AG08395 (cell line): Measurements from ENCODE around the gene COASY.

Experiments used
- DNase-seq: peaks from one replicate; pipeline ENCODE4 v3.0.0; 2012; ENCODE audit warnings: mixed read lengths, low spot score

COASY gene

GRCh38 chr17:42613699-42614295 lies 51.8 kb downstream of the COASY start:
- DNase-seq, result no peak
